T follicular helper cell (primary cell): Measurements from ENCODE around the gene KRT6A.
"Not testable (repeated sequence)": the region's sequence is repeated elsewhere in the genome, so short reads cannot be mapped to it uniquely, and the experiment has no call there.

Experiments
- DNase-seq: peaks from one replicate; pipeline ENCODE4 v3.0.0-alpha.2; 2020; ENCODE audit warnings: low read depth

KRT6A gene

DNA sequence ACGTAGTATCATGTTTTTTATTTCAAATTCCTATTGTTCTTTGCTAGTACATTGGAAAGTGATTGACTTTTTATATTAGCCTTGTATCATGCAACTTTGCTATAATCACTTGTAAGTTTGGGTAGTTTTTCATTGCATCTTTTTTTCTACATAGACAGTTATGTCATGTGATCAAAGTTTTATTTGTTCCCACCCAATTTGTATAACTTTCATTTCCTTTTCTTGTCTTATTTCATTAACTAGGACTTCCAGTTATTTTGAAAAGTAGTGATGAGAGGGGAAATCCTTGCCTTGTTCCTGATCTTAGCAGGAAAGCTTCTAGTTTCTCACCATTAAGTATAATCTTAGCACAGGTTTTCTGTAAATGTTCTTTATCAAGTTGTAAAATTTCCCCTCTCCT is 9.8 kb upstream of the KRT6A start:
- no peak for DNase-seq

DNA sequence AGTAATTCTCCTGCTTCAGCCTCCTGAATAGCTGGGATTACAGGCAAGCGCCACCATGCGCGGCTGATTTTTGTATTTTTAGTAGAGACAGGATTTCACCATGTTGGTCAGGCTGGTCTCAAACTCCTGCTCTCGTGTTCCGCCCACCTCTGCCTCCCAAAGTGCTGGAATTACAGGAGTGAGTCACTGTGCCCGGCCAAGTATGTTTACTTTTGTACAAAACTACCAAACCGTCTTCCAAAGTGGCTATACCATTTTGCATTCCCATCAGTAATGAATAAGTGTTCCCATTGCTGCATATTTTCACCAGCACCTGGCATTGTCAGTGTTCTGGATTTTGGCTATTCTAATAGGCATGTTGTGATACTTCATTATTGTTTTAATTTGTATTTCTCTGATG is 8.4 kb upstream of the KRT6A start:
- no peak for DNase-seq

DNA sequence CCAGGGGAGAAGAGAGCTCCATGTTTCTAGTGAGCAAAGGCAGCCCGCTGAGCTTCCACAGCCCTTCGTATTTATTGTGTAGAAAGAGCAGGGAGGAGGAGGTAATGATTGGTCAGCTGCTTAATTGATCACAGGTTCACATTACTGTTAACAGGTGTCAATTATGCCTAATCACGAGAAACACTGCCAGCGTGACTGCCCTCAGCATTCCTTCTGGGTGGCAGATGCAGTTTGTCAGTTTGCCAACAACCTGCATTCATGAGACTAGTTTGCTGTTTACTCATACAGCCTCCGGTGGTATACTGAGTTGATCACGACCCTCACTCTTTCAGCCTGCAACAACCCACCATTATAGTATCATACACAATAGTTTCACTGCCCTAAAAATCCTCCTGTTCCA is 7.5 kb upstream of the KRT6A start:
- not testable (repeated sequence) for DNase-seq

DNA sequence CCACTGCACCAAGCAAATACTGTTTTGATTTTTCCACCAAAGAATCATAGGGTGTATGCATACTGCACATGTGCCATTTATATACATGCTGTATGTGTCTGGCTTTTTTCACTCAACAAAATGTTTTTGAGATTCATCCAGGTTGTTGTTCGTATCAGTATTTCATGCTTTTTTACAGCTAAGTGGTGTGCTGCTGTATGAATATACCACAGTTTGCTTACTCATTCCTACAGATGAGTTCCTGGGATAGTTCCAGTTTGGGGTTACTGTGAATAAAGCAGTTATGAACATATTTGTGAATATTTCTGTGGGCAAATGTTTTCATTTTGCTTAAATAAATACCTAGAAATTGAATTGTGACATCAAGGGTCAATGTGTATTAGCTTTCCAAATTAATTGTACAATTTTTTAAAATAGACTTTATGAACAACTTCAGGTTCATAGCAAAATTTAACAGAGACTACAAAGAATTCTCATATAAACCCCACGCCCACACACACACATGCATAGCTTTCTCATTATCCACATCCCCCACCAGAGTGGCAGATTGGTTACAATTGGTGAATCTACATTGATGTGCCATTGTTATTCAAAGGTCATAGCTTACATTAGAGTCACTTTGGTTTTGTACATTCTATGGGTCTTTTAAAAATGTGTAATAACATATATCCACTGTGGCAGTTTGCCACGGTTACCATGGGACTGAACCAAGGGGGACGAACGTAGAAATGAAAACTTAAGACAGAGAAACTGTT is 6.9 kb upstream of the KRT6A start:
- DNase-seq, result no peak

DNA sequence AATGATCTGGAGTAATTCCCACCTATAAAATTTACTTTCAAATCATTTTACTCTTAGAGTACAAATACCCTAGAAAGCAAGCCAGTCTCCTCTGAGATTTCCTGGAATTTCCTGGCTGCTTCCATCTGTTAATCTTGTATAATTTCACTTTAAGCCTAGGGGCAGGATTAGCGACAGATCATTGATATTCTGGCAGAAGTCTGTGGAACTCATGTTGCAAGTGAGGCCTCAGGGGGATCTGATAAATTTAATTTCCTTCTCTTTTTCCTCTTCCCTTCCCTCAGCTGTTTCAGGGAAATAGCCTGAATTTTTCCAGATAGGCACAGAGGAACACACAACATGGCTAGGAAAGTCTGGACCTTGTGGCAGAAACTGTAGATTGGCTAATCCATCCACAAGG is 5.9 kb upstream of the KRT6A start:
- DNase-seq, result no peak

DNA sequence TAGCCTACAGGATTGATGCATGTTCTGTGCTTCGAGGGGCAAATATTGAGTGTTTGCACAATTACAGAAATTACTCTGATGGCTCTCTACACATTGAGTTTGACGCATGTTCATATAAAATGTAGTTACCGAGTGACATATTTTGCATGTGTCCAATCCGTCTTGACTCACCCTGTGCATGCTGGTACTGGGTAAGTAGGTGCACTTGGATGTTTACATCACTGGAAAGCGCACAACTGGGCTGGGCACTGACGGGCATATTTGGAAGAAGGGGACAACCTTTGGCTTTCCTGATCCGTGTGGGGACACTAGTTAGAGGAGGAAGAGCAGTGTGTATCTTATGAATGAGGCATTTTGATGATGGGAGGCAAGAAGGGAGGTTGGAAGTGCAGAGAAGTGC is 4.9 kb upstream of the KRT6A start:
- DNase-seq, result no peak

DNA sequence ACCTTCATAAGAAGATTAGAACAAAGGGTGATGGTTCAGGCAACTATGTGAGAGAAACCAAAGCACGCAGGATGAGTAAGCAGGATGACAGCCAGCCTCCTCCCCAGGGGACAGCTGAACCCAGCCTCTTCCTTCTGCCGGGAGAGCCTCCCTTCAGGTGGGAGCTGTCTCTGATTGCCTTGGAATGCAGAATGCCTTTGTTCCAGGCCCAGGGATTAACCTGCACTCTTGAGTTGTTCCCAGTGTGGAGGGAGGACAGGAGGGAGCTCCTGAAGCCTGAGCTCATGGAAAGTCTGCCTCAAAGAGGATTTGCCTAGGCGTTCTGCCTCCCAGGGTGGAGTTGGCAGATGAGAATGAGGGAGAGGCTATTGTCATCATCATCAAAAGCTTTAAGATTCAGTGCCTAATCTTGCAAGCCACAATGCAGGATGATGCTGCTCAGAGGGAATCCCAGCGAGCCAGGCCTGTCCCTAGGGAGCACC is 3.6 kb upstream of the KRT6A start:
- DNase-seq, result no peak

DNA sequence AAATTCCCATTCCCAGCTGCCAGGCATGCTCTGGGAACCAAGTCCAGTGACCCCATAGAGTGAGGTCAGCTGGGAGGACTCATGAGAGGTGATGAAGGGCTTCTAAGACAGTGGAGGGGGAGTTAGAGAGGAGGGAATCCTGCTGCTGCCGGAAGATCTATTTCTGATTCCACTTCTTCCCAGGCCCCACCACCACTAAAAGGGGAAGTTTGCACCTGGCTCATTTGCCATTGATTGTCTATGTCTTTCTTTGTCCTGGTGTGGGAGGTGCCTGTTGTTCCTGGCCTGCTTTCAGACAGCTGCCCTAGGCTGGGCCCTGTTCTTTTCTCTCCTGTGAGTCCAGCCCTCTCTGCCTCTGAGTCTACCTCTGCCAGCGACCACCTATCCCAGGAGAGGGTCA is 3.0 kb upstream of the KRT6A start:
- no peak for DNase-seq

DNA sequence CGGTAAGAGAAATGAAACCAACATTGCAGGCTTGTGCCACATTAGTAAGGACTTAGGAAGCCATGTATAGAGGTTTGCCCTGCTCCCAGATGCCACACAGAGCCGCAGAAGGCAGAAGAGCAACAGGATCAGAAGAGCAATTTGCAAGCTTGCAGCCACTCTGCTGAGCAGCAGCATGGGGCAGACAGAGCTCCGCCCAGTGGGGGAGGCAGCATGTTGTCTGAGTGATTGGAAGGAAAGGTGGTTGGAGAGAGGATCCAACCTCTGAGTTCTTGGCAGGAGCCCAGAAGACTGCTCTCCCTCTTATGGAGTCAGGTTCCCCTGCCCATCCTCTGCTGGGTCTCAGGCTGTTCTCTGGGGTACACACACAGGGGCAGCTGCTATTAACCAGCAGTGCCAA is 2.3 kb upstream of the KRT6A start:
- DNase-seq, result no peak

DNA sequence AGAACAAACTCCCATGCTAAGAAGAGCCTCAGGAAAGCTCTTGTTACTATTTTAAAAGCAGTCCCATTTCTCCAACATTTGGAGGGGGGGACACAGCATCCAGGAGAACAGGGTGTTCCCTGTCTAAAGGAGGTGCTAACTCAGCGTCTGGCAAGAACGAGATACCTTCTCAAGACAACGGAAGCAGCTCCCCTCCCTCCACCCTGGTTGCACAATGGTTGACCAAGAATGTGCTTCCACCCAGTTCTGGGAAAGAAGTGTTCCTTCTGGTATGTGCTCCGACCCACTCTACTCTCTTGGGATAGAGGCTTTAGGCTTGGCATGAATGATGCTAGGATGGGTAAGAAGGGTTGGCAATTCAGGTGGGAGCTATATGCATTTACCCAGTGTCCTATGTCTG is 1.5 kb upstream of the KRT6A start:
- DNase-seq, result no peak

DNA sequence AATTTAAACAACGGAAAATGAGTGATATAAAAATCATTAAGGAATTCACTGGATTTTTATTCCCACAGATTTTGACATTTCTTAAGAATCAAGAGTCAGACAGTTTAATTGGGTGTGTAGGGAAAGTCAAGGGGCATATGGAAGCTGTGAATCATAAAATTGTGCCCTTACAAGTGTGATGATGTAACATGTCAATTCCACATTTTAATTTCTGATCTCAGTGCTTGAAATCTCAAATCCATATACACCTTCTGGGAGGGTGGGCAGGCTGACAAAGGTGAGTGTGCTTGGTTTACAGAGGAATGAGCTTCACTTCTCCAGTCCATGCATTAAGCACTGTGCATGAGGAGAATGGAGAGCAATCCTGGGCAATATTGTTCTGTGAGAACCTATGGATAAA is 1.0 kb upstream of the KRT6A start:
- DNase-seq, result no peak

DNA sequence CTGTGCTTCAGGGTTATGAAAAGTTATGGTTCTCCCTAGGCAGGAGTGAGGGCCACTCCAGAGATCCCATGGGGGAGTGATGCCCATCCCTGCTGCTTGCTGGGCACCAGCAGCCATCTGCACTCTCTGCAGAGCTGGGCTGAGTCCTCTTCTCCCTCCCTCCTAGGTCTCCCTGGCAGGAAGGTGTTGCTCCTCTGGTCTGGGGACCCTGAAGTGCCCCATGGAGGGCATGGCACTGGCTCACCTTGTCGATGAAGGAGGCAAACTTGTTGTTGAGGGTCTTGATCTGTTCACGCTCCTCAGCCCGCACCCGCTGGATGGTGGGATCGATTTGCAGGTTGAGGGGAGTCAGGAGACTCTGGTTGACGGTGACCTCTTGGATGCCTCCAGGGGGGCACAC is 652 bp downstream of the KRT6A start:
- not testable (repeated sequence) for DNase-seq

DNA sequence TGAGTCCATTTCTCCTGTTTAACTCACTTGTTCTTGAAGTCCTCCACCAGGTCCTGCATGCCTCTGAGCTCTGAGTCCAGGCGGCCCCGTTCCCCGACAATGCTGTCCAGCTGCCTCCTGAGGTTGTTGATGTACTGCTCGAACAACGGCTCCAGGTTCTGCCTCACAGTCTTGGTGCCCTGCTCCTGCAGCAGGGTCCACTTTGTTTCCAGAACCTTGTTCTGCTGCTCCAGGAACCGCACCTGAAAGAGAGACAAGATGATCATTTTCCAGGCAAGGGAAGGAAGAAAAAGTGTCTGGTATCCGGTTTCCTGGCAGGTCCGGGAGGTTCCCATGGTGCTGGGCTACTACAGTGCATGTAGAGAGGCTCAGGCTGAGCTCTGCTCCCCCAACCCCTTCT is 1.6 kb downstream of the KRT6A start:
- DNase-seq, result not testable (repeated sequence)

DNA sequence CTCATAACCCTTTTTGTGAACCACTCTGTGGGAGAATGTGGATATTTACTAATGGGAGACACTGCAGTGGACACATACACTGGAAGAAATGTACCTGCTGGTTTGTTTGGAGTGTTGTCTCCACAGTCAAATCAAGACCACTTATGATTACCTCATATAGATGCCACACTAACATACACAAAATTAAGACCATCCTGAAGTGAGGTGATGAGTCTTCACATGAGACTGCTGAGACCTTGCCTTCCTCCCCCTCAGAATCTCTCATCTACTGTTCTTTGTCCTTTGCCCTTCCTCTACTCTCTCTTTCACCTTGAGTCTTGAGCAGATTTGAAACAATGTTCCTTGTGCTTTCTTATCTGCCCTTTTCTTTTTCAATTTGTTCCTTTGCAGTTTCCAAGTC is 4.3 kb downstream of the KRT6A start:
- no peak for DNase-seq

DNA sequence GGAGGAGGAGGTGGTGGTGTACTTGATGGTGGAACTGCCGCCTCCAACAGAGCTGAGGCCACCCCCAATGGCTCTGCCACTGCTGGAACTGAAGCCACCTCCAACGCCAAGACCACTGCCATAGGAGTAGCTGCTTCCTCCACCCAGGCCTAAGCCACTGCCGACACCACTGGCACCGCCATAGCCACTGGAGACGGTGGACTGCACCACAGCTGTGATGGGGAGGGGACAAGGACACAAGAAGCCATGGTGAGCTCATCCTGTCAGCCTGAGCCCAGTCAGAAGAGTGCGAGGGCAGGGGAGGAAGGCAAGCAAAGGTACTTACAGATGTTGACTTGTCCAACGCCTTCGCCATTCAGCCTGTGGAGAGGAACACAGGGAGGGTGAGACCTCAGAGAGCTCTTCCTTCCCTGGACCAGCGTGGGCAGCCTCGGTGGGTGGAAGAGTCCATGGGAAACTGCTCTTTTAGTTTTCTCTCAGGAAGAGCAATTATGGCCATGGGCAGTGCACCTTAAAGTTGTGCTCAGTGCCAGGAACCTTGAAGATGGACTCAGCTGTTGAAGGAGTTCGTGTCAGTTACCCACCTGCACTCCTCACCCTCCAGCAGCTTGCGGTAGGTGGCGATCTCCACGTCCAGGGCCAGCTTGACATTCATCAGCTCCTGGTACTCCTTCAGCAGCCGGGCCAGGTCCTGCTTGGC is 5.2 kb downstream of the KRT6A start:
- DNase-seq, result not testable (repeated sequence)

DNA sequence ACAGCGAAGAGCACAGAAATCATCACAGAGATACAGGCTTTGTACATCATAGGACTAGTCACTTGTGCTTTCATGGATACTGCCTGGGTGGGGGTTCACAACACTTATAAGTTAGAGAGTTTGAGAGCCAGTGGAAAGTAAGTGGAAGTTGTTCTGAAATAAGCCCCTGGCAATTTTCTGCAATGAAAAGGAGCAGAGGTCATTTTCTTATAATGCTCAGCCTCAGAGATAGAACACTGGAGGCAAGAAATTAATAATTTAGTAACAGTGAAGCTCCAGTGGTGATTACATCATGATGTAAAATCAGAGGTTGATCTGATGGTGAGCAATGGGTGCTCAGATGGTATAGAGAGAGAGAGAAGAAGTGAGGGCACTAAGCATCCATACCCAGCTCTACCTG is 5.8 kb downstream of the KRT6A start:
- DNase-seq, result no peak

DNA sequence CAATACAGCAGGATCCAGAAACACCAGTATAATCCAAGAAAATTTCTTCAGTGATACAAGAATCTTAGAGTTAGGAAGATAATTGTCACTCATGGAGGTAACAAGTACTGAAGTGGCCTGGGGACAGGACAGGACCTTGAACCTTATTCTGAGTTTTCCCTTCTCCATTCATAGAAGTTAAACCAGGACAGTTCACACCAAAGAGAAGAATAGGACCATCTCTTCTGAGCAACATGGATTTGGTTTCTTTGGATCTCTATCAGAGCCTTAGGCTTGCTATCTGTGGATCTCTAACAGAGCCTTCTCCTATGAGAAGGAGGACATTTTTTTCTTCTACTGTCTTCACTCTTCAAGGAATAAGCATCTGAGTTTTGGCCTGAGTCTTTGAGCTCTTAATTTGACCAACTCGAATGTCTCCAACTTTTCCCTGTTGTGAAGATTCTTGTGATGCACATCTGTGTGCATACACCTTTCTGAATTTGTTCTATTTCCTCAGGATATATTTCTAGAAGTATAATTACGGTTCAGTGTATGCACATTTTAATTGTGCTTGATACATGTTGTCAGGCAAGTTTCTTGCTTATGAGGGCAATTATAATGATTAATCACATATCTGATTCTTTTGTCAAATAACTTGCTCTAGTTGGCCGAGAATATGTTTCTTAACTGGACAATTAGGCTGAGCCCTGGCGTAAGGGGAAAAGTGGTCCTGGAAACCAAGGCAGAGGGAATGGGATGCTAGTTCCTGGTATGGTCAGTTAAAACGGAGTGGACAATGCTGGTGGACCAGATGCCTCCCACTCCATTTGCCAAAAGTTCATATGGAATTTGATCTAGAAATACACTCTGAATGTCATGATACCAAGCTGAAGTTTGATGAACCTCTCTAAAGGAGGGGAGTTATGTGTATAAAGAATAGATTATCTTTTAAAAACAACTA is 6.6 kb downstream of the KRT6A start:
- no peak for DNase-seq

DNA sequence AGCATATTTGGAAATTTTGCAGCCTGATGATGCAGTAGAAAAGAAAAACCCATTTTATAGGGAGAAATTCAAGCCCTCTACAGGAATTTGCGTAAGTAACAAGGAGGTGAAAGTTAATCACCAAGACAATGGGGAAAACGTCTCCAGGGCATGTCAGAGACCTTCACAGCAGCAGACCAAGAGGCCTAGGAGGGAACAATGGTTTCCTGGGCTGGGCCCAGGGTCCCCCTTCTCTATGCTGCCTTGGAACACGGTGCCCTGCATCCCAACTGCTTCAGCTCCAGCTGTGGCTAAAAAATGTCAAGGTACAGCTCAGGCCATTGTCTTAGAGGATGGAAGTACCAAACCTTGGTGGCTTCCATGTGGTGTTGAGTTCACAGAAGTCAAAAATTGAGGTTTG is 13.0 kb downstream of the KRT6A start:
- no peak for DNase-seq

DNA sequence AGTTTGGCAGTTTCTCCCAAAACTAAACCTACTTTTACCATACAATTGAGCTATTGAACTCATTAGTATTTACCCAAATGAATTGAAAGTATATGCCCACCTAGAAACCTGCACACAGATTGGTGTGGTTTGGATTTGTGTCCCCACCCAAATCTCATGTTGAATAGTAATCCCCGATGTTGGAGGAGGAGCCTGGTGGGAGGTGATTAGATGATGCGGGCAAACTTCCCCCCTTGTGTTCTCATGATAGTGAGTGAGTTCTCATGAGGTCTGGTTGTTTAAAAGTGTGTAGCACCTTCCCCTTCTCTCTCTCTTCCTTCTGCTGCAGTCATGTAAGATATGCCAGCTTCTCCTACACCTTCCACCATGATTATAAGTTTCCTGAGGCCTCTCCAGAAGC is 15.4 kb downstream of the KRT6A start:
- DNase-seq, result no peak

DNA sequence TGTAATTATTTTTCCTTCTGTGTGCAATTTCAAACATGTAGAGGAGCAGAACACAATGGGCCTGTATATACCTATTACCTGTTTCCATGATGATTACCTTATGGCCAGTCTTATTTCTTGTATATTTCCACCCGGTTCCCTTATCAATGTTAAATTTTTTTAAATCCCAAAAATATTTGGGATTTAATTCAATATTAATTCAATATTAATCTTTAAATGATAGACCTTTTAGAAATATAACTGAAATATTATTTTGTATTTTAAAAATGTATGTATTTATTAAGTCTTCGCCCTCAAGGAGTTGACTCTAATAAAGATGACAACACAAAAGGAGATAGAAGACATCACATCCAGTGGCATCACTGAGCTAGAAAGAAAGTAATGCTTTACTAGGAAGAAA is 18.8 kb downstream of the KRT6A start:
- no peak for DNase-seq

DNA sequence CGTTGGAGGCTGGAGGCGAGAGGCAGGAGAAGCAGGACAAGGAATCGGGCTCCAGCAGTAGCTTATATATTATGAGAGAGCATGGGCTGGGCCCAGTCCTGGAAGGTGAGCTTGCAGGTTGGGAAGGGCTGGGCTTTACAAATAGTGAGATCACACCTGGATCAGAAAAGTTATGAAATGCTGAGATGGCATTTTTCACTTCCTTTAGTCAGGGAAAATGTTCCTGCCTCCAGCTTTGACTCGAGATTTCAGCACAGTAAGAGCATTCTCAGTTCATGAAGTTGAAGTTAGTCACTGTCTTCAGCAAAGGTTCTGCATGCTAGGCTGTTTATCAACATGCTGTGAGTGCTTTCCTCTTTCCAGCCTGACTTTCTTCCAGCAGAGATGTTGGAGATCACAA is 19.3 kb downstream of the KRT6A start, which contains the start of gene KRT6C:
Gene KRT6C, minus strand, starts transcription at position 38 of the 400 bp plus-strand sequence. CDS start 68 bp downstream, outside the sequence.
- no peak for DNase-seq

DNA sequence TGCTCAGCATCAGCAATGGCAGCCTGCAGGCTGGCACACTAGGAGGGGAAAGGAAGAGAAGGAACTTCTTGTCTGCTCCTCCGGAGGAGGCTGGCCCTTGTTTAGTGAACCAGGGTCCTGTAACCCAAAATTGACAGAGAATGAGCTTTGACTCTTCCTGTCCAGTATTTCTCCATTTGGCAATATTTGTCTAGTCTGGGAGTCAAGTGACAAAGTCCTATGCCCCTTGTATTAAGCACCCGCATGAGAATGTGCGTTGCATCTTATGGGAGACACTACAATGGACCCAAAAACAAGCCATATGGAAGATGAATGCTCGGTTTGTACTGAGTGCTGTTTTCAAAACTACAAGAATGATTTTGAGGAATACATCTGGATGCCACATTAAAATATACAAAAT is 23.2 kb downstream of the KRT6A start:
- DNase-seq, result no peak
